ENCODE results near the gene MIER1.

DNA sequence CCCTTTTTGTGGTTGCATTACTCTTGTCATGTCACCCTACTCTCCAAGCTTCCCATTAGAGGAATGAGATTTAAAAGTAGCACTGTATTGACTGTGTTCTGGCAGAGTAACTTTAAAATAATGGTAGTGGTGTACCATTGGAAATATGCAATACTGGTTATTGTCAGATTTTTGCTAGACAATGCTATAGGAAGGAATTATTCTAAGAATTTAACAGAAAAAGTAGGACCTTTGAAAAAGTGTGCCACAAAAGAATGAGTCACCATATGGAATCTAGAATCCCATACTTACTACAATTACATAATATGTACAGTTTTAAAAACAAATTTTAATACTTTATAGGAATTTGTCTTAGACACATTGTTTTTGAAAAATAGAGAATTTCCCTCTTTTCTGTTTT lies 13.8 kb downstream of the MIER1 start:
- no peak for TF ChIP-seq CTCF (IDR thresholded peaks at IDR 0.05; ENCODE audit: low read length)
- no peak for TF ChIP-seq EZH2 (optimal IDR thresholded peaks at IDR 0.05; ENCODE audit: low read depth, low read length)

Data from MM.1S (cell line).